ENCODE results near the gene PRDM11. TPM values are rescaled to one million over a fixed set of nuclear protein-coding genes. Genes with fewer than 3 reads are reported as not detected.
A peak's percentile ranks its signal among the peaks of the same experiment; 100 is the strongest.

PRDM11 gene
- total RNA-seq, 1 donor from 2014 or later: 4.6 TPM

GRCh38 chr11:45104006-45104789 lies 42.2 kb upstream of the PRDM11 start:
- no peak for DNase-seq (ENCODE audit: low read depth)
- H3K4me3 ChIP-seq (ENCODE audit: low read depth, low read length): no peak overlapping the region
- TF ChIP-seq CTCF (conservative IDR thresholded peaks at IDR 0.05; ENCODE audit: low read depth, low read length): no peak

GRCh38 chr11:45104790-45105084 lies 41.7 kb upstream of the PRDM11 start:
- no peak for DNase-seq (ENCODE audit: low read depth)
- TF ChIP-seq CTCF (conservative IDR thresholded peaks at IDR 0.05; ENCODE audit: low read depth, low read length): no peak

GRCh38 chr11:45105233-45105983 lies 41.0 kb upstream of the PRDM11 start:
- no peak for DNase-seq (ENCODE audit: low read depth)
- H3K4me3 ChIP-seq (ENCODE audit: low read depth, low read length): no peak overlapping the region
- peak; percentile 93 for TF ChIP-seq CTCF (conservative IDR thresholded peaks at IDR 0.05; ENCODE audit: low read depth, low read length)

More at GRCh38 chr11:45104790-45105084, 41.7 kb upstream of the PRDM11 start:
- no peak overlapping the region for H3K4me3 ChIP-seq (ENCODE audit: low read depth, low read length)

GRCh38 chr11:45105984-45106375 lies 40.5 kb upstream of the PRDM11 start:
- DNase-seq (ENCODE audit: low read depth): no peak
- TF ChIP-seq CTCF (conservative IDR thresholded peaks at IDR 0.05; ENCODE audit: low read depth, low read length): no peak
- no peak overlapping the region for H3K4me3 ChIP-seq (ENCODE audit: low read depth, low read length)

- H3K4me3 ChIP-seq (ENCODE audit: low read depth, low read length): no peak overlapping the region
- no peak for TF ChIP-seq CTCF (conservative IDR thresholded peaks at IDR 0.05; ENCODE audit: low read depth, low read length)
- no peak for DNase-seq (ENCODE audit: low read depth)
Observed at GRCh38 chr11:45106440-45106839, 40.0 kb upstream of the PRDM11 start.

- no peak overlapping the region for H3K4me3 ChIP-seq (ENCODE audit: low read depth, low read length)
- DNase-seq (ENCODE audit: low read depth): no peak
- TF ChIP-seq CTCF (conservative IDR thresholded peaks at IDR 0.05; ENCODE audit: low read depth, low read length): no peak
Observed at GRCh38 chr11:45107029-45107428, 39.4 kb upstream of the PRDM11 start.
